ENCODE results near the gene HAUS3.

GRCh38 chr4:2186865-2187172 lies 55.1 kb downstream of the HAUS3 start:
- TF ChIP-seq TAF1 (IDR thresholded peaks at IDR 0.05; ENCODE audit: low read depth) (no peak), RAD21 (IDR thresholded peaks at IDR 0.05; ENCODE audit: low read depth) (no peak), CEBPB (IDR thresholded peaks at IDR 0.05) (no peak), CREB1 (IDR thresholded peaks at IDR 0.05; ENCODE audit: low read depth) (no peak), TEAD4 (IDR thresholded peaks at IDR 0.05) (no peak), ZBTB7A (IDR thresholded peaks at IDR 0.05; ENCODE audit: low read depth) (no peak), MAX (IDR thresholded peaks at IDR 0.05) (no peak), TCF12 (IDR thresholded peaks at IDR 0.05; ENCODE audit: low read depth) (no peak), REST (IDR thresholded peaks at IDR 0.05; ENCODE audit: low read depth) (no peak), EP300 (IDR thresholded peaks at IDR 0.05; ENCODE audit: borderline replicate concordance) (no peak), FOXM1 (IDR thresholded peaks at IDR 0.05; ENCODE audit: borderline replicate concordance, low read depth) (no peak), YY1 (IDR thresholded peaks at IDR 0.05; ENCODE audit: low read depth) (no peak), USF1 (IDR thresholded peaks at IDR 0.05) (no peak)

Measured in Ishikawa (cell line).